Trophoblast cell (in vitro differentiated cells and primary cell): ENCODE data around the gene FBXW4.

Experiments used
- DNase-seq, 2 donors: peaks; one replicate each; pipeline ENCODE4 v3.0.0-alpha.2; 2016
- H2AFZ ChIP-seq: 2 replicates; pipeline ENCODE4 v1.6.1; 2013; ENCODE audit warnings: low read length, moderate library complexity, mild to moderate bottlenecking; ENCODE audit not compliant: insufficient read depth, poor library complexity
- H2AK5ac ChIP-seq: 2 replicates; pipeline ENCODE4 v1.6.1; 2013; ENCODE audit warnings: mild to moderate bottlenecking, low read length
- H2BK120ac ChIP-seq: 2 replicates; pipeline ENCODE4 v1.6.1; 2013; ENCODE audit warnings: low read length, mild to moderate bottlenecking, moderate library complexity; ENCODE audit not compliant: insufficient read depth, poor library complexity
- H2BK12ac ChIP-seq: 2 replicates; pipeline ENCODE4 v1.6.1; 2013; ENCODE audit warnings: mild to moderate bottlenecking, low read length, moderate library complexity
- H2BK5ac ChIP-seq: 2 replicates; pipeline ENCODE4 v1.6.1; 2013; ENCODE audit warnings: low read length, low read depth, moderate library complexity, mild to moderate bottlenecking; ENCODE audit not compliant: poor library complexity
- H3K14ac ChIP-seq: 2 replicates; pipeline ENCODE4 v1.6.1; 2013; ENCODE audit warnings: mild to moderate bottlenecking, low read length
- H3K18ac ChIP-seq: 2 replicates; pipeline ENCODE4 v1.6.1; 2013; ENCODE audit warnings: mild to moderate bottlenecking, low read length
- H3K23ac ChIP-seq: 2 replicates; pipeline ENCODE4 v1.6.1; 2013; ENCODE audit warnings: low read length
- H3K27ac ChIP-seq: 2 replicates; pipeline ENCODE4 v1.5.1; 2013; ENCODE audit warnings: low read depth, mild to moderate bottlenecking, inconsistent platforms, low read length, moderate library complexity
- H3K27me3 ChIP-seq: 2 replicates; pipeline ENCODE4 v1.6.1; 2013; ENCODE audit warnings: inconsistent platforms, mild to moderate bottlenecking, low read length, moderate library complexity; ENCODE audit not compliant: insufficient read depth
- H3K36me3 ChIP-seq, 2 experiments: 1 replicate in 1 of 2; 2 replicates in 1 of 2; pipeline ENCODE4 v1.6.1; 2013; ENCODE audit warnings: low read length in 2 of 2, mild to moderate bottlenecking in 2 of 2, moderate library complexity in 1 of 2; ENCODE audit not compliant: insufficient read depth in 2 of 2, control insufficient read depth in 1 of 2
- H3K4ac ChIP-seq: 2 replicates; pipeline ENCODE4 v1.6.1; 2013; ENCODE audit warnings: low read depth, mild to moderate bottlenecking, low read length, moderate library complexity
- H3K4me1 ChIP-seq, 2 experiments: 1 replicate in 1 of 2; 2 replicates in 1 of 2; pipeline ENCODE4 v1.6.1; 2013; ENCODE audit warnings: low read length in 2 of 2, mild to moderate bottlenecking in 2 of 2, moderate library complexity in 1 of 2; ENCODE audit not compliant: insufficient read depth in 2 of 2, control insufficient read depth in 1 of 2
- H3K4me2 ChIP-seq: 2 replicates; pipeline ENCODE4 v1.6.1; 2013; ENCODE audit warnings: inconsistent platforms, mild to moderate bottlenecking, low read length, moderate library complexity
- H3K4me3 ChIP-seq: 2 replicates; pipeline ENCODE4 v1.5.1; 2013; ENCODE audit warnings: mild to moderate bottlenecking, low read depth, low read length, inconsistent platforms
- H3K79me1 ChIP-seq: one replicate; pipeline ENCODE4 v1.6.1; 2013; ENCODE audit warnings: low read length
- H3K79me2 ChIP-seq: 2 replicates; pipeline ENCODE4 v1.6.1; 2013; ENCODE audit warnings: low read length, mild to moderate bottlenecking; ENCODE audit not compliant: control insufficient read depth, insufficient read depth, poor library complexity
- H3K9ac ChIP-seq: 2 replicates; pipeline ENCODE4 v1.6.1; 2013; ENCODE audit warnings: mild to moderate bottlenecking, low read length
- H3K9me3 ChIP-seq: 2 replicates; pipeline ENCODE4 v1.6.1; 2013; ENCODE audit warnings: low read depth, mild to moderate bottlenecking, control low read depth, inconsistent platforms, low read length; ENCODE audit not compliant: insufficient read depth
- H4K12ac ChIP-seq: 2 replicates; pipeline ENCODE4 v1.6.1; 2013; ENCODE audit warnings: low read depth, mild to moderate bottlenecking, low read length, moderate library complexity
- H4K8ac ChIP-seq: 2 replicates; pipeline ENCODE4 v1.6.1; 2013; ENCODE audit warnings: low read depth, mild to moderate bottlenecking, low read length, moderate library complexity
- H4K91ac ChIP-seq: one replicate; pipeline ENCODE4 v1.6.1; 2013; ENCODE audit warnings: low read depth, mild to moderate bottlenecking, low read length, moderate library complexity
- WGBS: extraction: QIAGEN DNeasy Blood & Tissue Kit; methylation state at CpG from one replicate; pipeline ENCODE4 v1.1.7; 2013; ENCODE audit warnings: missing lambda C conversion rate; ENCODE audit not compliant: insufficient read length, insufficient coverage; ENCODE audit errors: extremely low coverage; 5-methylcytosine and 5-hydroxymethylcytosine counted together

FBXW4 gene

GRCh38 chr10:101669181-101669580 lies 25.8 kb downstream of the FBXW4 start:
- Histone ChIP-seq H3K9ac (no peak overlapping the region), H3K27me3 (no peaks in the 10 kb centered on the region), H4K12ac (no peak overlapping the region), H3K4me1 (peaks cover 5 to 7% of the 10 kb centered on the region in 2 experiments), H3K14ac (no peak overlapping the region), H3K79me1 (no peaks in the 10 kb centered on the region), H2AK5ac (no peak overlapping the region), H3K4ac (no peak overlapping the region), H3K4me2 (no peak overlapping the region), H3K23ac (no peak overlapping the region), H2BK120ac (no peak overlapping the region), H4K91ac (no peak overlapping the region), H3K4me3 (no peak overlapping the region), H3K36me3 (peaks cover 13 to 27% of the 10 kb centered on the region in 2 experiments), H3K9me3 (peaks cover 1% of the 10 kb centered on the region), H2BK5ac (no peak overlapping the region), H4K8ac (no peak overlapping the region), H2AFZ (no peak overlapping the region), H3K27ac (no peak overlapping the region), H2BK12ac (no peak overlapping the region), H3K18ac (no peak overlapping the region), H3K79me2 (no peaks in the 10 kb centered on the region)
- no CpG with 5 or more reads among the region's 2 CpGs for WGBS
- no peak for DNase-seq

GRCh38 chr10:101668566-101668965 lies 26.4 kb downstream of the FBXW4 start:
- H3K27me3 ChIP-seq = no peaks in the 10 kb centered on the region
- no CpG with 5 or more reads among the region's 1 CpG for WGBS
- H3K79me1 ChIP-seq = no peaks in the 10 kb centered on the region
- no peak overlapping the region for H3K4me3 ChIP-seq
- DNase-seq = no peak
- peaks cover 13 to 27% of the 10 kb centered on the region in 2 experiments for H3K36me3 ChIP-seq
- H3K9ac ChIP-seq = no peak overlapping the region
- no peak overlapping the region for H3K4me2 ChIP-seq
- H3K14ac ChIP-seq = no peak overlapping the region
- no peak overlapping the region for H4K91ac ChIP-seq
- H2AFZ ChIP-seq = no peak overlapping the region
- peaks cover 1% of the 10 kb centered on the region for H3K9me3 ChIP-seq
- no peak overlapping the region for H2BK12ac ChIP-seq
- H3K4me1 ChIP-seq = peaks cover 5 to 7% of the 10 kb centered on the region in 2 experiments
- no peak overlapping the region for H3K23ac ChIP-seq
- no peak overlapping the region for H4K8ac ChIP-seq
- H3K18ac ChIP-seq = no peak overlapping the region
- H4K12ac ChIP-seq = no peak overlapping the region
- no peak overlapping the region for H2AK5ac ChIP-seq
- no peaks in the 10 kb centered on the region for H3K79me2 ChIP-seq
- no peak overlapping the region for H2BK5ac ChIP-seq
- H3K4ac ChIP-seq = no peak overlapping the region
- no peak overlapping the region for H2BK120ac ChIP-seq
- H3K27ac ChIP-seq = no peak overlapping the region

- no peaks in the 10 kb centered on the region for H3K27me3 ChIP-seq
- no peak overlapping the region for H2AK5ac ChIP-seq
- no peak overlapping the region for H4K12ac ChIP-seq
- H4K8ac ChIP-seq = no peak overlapping the region
- no peaks in the 10 kb centered on the region for H3K9me3 ChIP-seq
- H4K91ac ChIP-seq = no peak overlapping the region
- H2AFZ ChIP-seq = no peak overlapping the region
- no peak overlapping the region for H3K4ac ChIP-seq
- H3K79me2 ChIP-seq = no peaks in the 10 kb centered on the region
- H3K9ac ChIP-seq = no peak overlapping the region
- H3K18ac ChIP-seq = no peak overlapping the region
- no peak overlapping the region for H3K14ac ChIP-seq
- WGBS = 100% methylated on average over 2 of the region's 9 CpGs
- no peak overlapping the region for H2BK120ac ChIP-seq
- no peak overlapping the region for H3K4me3 ChIP-seq
- no peak overlapping the region for H2BK12ac ChIP-seq
- no peaks in the 10 kb centered on the region for H3K79me1 ChIP-seq
- DNase-seq = no peak
- H2BK5ac ChIP-seq = no peak overlapping the region
- no peak overlapping the region for H3K23ac ChIP-seq
- peaks cover 4 to 24% of the 10 kb centered on the region in 2 experiments for H3K36me3 ChIP-seq
- no peak overlapping the region for H3K27ac ChIP-seq
- H3K4me1 ChIP-seq = peaks cover 5 to 7% of the 10 kb centered on the region in 2 experiments
- H3K4me2 ChIP-seq = no peak overlapping the region
Observed at GRCh38 chr10:101666083-101666482, 28.9 kb downstream of the FBXW4 start.

GRCh38 chr10:101663097-101663496 lies 31.9 kb downstream of the FBXW4 start:
- no peak overlapping the region for H2BK5ac ChIP-seq
- no peak overlapping the region for H3K23ac ChIP-seq
- H3K4me1 ChIP-seq = peaks cover 3 to 4% of the 10 kb centered on the region in 2 experiments
- H3K4me2 ChIP-seq = no peak overlapping the region
- no peak overlapping the region for H3K27ac ChIP-seq
- H3K9me3 ChIP-seq = no peaks in the 10 kb centered on the region
- H3K4ac ChIP-seq = no peak overlapping the region
- no peak for DNase-seq
- H3K36me3 ChIP-seq = peaks cover 4 to 27% of the 10 kb centered on the region in 2 experiments
- WGBS = no CpG with 5 or more reads among the region's 1 CpG
- no peak overlapping the region for H2AFZ ChIP-seq
- no peak overlapping the region for H3K9ac ChIP-seq
- H3K27me3 ChIP-seq = no peaks in the 10 kb centered on the region
- H4K12ac ChIP-seq = no peak overlapping the region
- no peaks in the 10 kb centered on the region for H3K79me2 ChIP-seq
- H4K91ac ChIP-seq = no peak overlapping the region
- H3K14ac ChIP-seq = no peak overlapping the region
- H3K4me3 ChIP-seq = no peak overlapping the region
- H3K79me1 ChIP-seq = no peaks in the 10 kb centered on the region
- no peak overlapping the region for H2BK12ac ChIP-seq
- H4K8ac ChIP-seq = no peak overlapping the region
- H3K18ac ChIP-seq = no peak overlapping the region
- no peak overlapping the region for H2AK5ac ChIP-seq
- H2BK120ac ChIP-seq = no peak overlapping the region
